Thyroid gland (tissue), 4 donors: ENCODE measurements around the gene JAKMIP2.

ENCODE experiments used
- CTCF ChIP-seq, 6 experiments: fragments of 200-600 bp in 3 of 6; fragments of 450-650 bp in 3 of 6; sonication (generic) in 3 of 6; IDR thresholded peaks; one replicate each; pipeline ENCODE4 v1.5.1; 2016 to 2019; ENCODE audit warnings: antibody characterized with exemption in 6 of 6, mild to moderate bottlenecking in 2 of 6, inconsistent platforms in 1 of 6, moderate library complexity in 1 of 6
- POLR2A ChIP-seq, 2 donors: fragments of 450-650 bp; IDR thresholded peaks; one replicate each; pipeline ENCODE4 v1.6.1; 2017; ENCODE audit warnings: antibody characterized with exemption in 2 of 2, mild to moderate bottlenecking in 2 of 2, moderate library complexity in 1 of 2

GRCh38 chr5:147693233-147693632 lies 89.3 kb downstream of the JAKMIP2 start:
- TF ChIP-seq CTCF (IDR thresholded peaks at IDR 0.05) = no peak
- TF ChIP-seq POLR2A (IDR thresholded peaks at IDR 0.05) = no peak
